NCI-H460 (cell line): Measurements from ENCODE around the gene PDE5A. TPM values are rescaled to one million over a fixed set of nuclear protein-coding genes. Genes with fewer than 3 reads are reported as not detected.

Experiments used
- DNase-seq: peaks from one replicate; pipeline ENCODE4 v3.0.0-alpha.2; 2016; ENCODE audit warnings: low read depth; ENCODE audit errors: extremely low read depth
- total RNA-seq: library from RNA; depleted of rRNA; stranded (reverse); fragments of >200 nt; shearing (Covaris generic); gene quantifications from 2 replicates; pipeline ENCODE4 v1.2.3, GENCODE V29; 2014

The PDE5A gene
- total RNA-seq, 1 experiment from 2014 or later, result 0.59 TPM

GRCh38 chr4:119525005-119525749, 103.4 kb downstream of the PDE5A start:
- DNase-seq, result no peak

GRCh38 chr4:119523399-119523798, 105.2 kb downstream of the PDE5A start:
- DNase-seq, result no peak

DNA sequence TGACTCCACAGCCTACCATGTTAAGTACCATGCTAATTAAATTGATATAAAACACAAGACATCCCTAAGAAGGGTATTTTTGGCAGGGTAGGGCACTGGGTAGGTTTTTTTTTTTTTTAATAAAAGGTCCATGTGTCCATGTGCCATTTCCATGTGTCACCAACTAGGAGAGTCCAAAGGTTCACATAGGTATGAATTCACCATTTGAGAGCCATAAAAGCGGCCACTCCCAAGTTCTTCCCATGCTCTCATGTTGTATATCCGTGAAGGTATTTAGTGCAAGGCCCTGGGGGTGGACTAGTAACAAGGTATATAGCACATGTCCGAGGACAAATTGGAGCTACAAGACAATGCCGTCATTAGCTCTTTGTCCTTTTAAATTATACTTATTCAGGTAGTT, 107.3 kb downstream of the PDE5A start:
- no peak for DNase-seq

DNA sequence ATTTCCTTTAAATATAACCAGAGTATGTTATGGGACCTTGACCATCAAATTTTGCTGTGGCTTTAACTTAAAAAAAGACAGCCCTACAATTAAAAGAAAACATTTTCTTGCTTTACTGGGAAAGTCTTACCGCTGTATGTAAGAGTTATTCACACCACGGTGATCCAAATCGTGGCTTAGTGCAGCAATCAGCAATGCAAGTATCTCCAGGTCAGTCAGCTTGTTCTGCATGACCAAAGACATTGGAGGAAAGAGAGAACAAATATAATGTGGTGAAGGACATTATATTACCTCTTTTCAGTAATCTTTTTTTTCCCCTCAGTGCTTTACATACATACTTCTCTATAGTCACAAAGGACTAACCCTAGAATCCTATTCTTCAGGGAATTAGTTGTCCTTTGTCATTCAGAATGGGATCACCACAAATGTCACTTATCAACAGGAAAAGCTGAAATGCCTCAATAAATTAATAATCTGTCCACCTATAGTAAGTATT, 109.6 kb downstream of the PDE5A start:
- DNase-seq, result no peak

GRCh38 chr4:119518230-119518892, 110.2 kb downstream of the PDE5A start:
- DNase-seq, result no peak

DNA sequence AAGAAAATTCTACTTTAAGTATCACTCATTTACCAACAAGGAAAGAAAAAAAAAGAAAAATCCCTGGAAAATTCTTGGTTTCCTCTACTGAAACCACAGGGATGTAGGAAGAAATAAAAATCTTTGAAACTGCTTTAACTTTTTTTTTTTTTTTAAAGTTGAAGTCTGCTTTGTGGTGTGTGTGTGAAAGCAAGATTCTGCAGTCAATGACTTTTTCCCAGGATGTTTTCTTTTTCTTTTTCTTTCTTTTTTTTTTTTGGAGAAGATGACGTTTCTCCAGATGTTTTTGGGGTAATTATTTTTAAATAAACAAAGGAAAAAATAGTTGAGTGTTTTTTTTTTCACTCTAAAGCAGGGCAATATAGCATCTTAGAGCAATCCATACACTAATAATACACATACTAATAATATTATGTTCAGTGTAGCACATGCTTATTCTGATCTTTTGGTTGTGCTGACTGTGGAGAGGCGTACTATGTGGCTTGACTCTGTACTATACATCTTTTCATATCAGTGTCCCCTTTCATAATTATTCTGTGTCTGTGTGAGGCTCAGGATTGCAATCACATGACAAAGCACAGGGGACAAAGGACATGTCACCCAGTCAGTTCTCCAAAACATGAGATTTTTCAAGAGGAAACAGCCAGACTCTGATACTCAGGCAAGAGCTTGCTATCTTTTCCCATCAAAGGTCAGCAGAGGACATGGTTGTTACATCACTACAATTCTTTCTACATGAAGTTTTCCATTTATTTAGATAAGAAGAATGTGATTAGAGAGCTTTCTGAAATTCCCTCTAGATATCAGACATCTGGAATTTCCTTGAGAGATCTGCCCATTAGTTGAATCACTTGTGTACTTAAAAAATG, 111.0 kb downstream of the PDE5A start:
- no peak for DNase-seq

- no peak for DNase-seq
Observed at GRCh38 chr4:119512398-119512797, 116.2 kb downstream of the PDE5A start.

GRCh38 chr4:119510395-119511149, 118.0 kb downstream of the PDE5A start:
- DNase-seq, result no peak

GRCh38 chr4:119508281-119508680, 120.3 kb downstream of the PDE5A start:
- no peak for DNase-seq

DNA sequence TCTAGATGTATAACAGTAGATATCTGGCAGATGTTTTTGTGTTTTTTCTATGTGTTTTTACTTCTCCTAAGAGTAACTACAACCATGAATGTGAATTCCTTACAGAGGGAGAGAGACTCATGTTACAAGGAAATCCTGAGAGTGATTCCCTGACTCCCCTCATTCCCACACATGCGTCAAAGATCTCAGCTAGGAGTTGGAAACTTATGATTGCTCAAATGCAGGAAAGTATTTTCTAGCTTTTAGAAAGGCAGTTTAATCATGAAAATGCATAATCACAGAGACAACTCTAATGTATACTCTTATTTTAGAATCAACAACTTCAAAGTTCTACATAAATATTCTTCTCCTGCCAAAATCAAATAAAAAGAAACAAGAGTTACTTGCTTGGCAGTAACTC, 121.8 kb downstream of the PDE5A start:
- no peak for DNase-seq

DNA sequence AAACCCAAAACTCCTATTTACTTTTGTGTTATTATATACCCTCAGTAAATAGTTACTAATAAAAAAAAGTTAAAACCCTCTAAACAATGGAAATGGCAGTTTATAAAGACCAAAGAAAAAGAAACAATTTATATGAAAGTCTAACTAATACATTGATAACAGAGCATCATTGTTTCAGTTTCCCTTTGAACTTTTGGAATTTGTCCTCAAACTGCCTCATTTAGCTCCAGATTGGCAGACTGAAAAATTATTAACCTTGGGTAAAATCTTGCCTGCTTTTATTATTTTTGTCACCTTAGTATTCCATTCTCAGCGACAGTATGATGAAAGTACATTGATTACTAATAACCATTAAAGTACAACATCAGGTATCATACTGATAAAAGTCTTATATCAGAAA, 124.0 kb downstream of the PDE5A start:
- no peak for DNase-seq

GRCh38 chr4:119501740-119502139, 126.9 kb downstream of the PDE5A start:
- no peak for DNase-seq

- DNase-seq, result no peak
Observed at GRCh38 chr4:119498527-119498926, 130.1 kb downstream of the PDE5A start.

GRCh38 chr4:119493886-119494285, 134.7 kb downstream of the PDE5A start:
- no peak for DNase-seq

DNA sequence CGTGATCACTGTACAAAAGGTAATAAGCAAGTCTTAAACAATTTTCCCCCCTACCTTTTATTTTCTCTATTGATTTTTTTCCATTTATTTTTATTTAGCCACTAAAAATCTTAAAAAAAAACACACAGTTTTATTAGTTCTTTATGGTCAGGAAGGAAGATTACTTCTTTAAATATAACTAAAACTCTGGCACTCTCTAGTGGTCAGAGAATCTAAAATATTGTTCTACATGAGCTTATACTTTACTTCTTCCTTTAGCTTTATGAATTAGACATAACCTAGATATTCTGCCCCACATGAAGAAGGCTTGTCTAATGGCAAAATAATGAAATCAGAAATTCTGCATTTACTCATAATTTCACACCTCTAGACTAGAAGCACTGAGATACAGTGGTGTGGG, 135.2 kb downstream of the PDE5A start:
- no peak for DNase-seq

GRCh38 chr4:119490335-119490734, 138.3 kb downstream of the PDE5A start:
- DNase-seq, result no peak

GRCh38 chr4:119489305-119489704, 139.3 kb downstream of the PDE5A start:
- DNase-seq, result no peak

DNA sequence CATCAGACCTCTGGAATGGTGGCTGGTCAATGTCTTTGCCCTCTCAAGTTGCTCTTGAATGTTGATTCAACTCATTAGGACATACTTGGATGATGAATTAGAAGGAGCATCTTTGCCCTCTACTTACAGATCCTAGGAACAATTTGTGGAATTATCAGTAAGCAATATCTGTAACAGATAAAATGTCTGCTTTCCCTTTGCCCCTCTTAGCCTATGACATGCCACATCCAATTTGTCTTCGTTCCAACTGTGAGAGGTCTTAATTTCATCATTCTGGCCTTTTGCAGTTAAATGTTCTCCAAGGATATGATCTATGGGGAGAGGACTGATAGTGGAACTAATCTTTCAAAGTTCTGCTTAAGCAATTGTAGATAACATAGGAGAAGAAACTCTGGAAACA, 148.3 kb downstream of the PDE5A start:
- no peak for DNase-seq

DNA sequence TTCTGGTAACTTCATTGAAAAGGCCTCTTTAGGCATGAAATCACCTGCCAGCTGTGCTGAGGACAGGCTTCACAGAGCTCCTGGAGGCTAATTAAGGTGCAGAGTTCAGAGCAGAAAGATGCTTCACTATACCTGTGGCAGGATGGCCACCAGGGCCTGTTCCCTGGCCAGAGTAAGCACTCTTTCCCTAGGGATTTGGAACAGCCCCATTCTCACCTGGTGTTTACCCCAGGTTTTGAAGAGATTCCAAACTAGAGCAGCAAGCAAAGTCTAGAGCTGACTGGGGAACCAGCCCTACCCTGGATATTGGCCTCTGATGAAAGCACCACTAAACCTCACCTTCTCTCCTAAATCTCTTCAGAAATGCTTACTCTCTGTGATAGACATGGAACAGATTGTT, 148.8 kb downstream of the PDE5A start:
- DNase-seq, result no peak

- DNase-seq, result no peak
Observed at GRCh38 chr4:119479180-119479808, 149.3 kb downstream of the PDE5A start.
